Globus pallidus (tissue), 1 donor: ENCODE data around the gene NUDT16.

Experiments
- DNase-seq: peaks from one replicate; pipeline ENCODE4 v3.0.0-alpha.2; 2015; ENCODE audit warnings: low spot score

Gene NUDT16

GRCh38 chr3:131386429-131387165 is 5.0 kb downstream of the NUDT16 start:
- DNase-seq, result peak; percentile 68

- no peak for DNase-seq
Observed at GRCh38 chr3:131387796-131388489, 6.4 kb downstream of the NUDT16 start.

GRCh38 chr3:131388490-131388799 is 6.9 kb downstream of the NUDT16 start:
- no peak for DNase-seq

- DNase-seq, result no peak
Observed at GRCh38 chr3:131390331-131390730, 8.8 kb downstream of the NUDT16 start.

GRCh38 chr3:131393051-131393450 is 11.5 kb downstream of the NUDT16 start:
- DNase-seq, result no peak

- DNase-seq, result no peak
Observed at GRCh38 chr3:131393868-131394267, 12.3 kb downstream of the NUDT16 start.

GRCh38 chr3:131394400-131394799 is 12.8 kb downstream of the NUDT16 start:
- DNase-seq, result no peak

GRCh38 chr3:131396170-131396569 is 14.6 kb downstream of the NUDT16 start:
- no peak for DNase-seq

- DNase-seq, result no peak
Observed at GRCh38 chr3:131397889-131398288, 16.3 kb downstream of the NUDT16 start.

- no peak for DNase-seq
Observed at GRCh38 chr3:131401978-131402377, 20.4 kb downstream of the NUDT16 start.

- DNase-seq, result peak; percentile 29
Observed at GRCh38 chr3:131402391-131403039, 20.9 kb downstream of the NUDT16 start.

GRCh38 chr3:131403216-131403895 is 21.8 kb downstream of the NUDT16 start:
- DNase-seq, result no peak

- DNase-seq, result no peak
Observed at GRCh38 chr3:131405411-131405810, 23.8 kb downstream of the NUDT16 start.

GRCh38 chr3:131406274-131406673 is 24.7 kb downstream of the NUDT16 start:
- no peak for DNase-seq

GRCh38 chr3:131417751-131418150 is 36.2 kb downstream of the NUDT16 start:
- no peak for DNase-seq

GRCh38 chr3:131421301-131421700 is 39.7 kb downstream of the NUDT16 start:
- no peak for DNase-seq

GRCh38 chr3:131421957-131422498 is 40.5 kb downstream of the NUDT16 start:
- DNase-seq, result no peak

- DNase-seq, result no peak
Observed at GRCh38 chr3:131427226-131427625, 45.7 kb downstream of the NUDT16 start.

GRCh38 chr3:131431754-131432153 is 50.2 kb downstream of the NUDT16 start:
- no peak for DNase-seq

GRCh38 chr3:131432441-131432840 is 50.9 kb downstream of the NUDT16 start:
- no peak for DNase-seq

- no peak for DNase-seq
Observed at GRCh38 chr3:131435000-131435399, 53.4 kb downstream of the NUDT16 start.
